ENCODE measurements around the gene DHRS13. TPM values are rescaled to one million over a fixed set of nuclear protein-coding genes. Genes with fewer than 3 reads are reported as not detected.
A peak's percentile ranks its signal among the peaks of the same experiment; 100 is the strongest.

The DHRS13 gene
- total and polyA plus RNA-seq, 2 donors (not counting 1 experiment from before 2014, with no cell fraction given), result 11.9 to 28.1 TPM

DNA sequence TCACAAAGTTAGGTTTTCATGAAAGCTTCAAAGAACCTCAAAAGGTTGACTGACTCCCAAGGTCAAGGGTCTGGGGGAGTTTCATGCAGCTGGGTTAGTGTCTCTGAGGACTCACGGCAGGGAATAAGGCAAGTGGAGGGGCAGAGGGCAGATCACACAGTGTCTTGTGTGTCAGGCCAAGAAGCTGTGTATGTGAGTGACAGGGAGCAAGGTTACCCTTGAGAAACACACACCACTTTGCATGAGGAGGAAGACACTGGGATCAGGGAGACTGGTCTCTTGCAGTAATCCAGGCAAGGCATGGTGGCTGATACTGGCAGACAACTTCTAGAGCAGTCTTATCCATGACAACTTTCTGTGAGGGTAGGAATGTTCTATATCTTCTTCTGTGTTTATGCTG lies 11.7 kb downstream of the DHRS13 start:
- H3K4me1 ChIP-seq (ENCODE audit: control insufficient read depth in 2 of 2, insufficient read depth in 2 of 2, low read length in 2 of 2), result peaks cover 64 to 80% of the 10 kb centered on the region in 2 donors
- intact Hi-C loops (cut with micrococcal nuclease), result no loop called here
- TF ChIP-seq EZH2 (IDR thresholded peaks at IDR 0.05; ENCODE audit: borderline replicate concordance, insufficient read depth, low read depth, low read length, poor library complexity, severe bottlenecking), result no peak
- TF ChIP-seq, protein P1, sequence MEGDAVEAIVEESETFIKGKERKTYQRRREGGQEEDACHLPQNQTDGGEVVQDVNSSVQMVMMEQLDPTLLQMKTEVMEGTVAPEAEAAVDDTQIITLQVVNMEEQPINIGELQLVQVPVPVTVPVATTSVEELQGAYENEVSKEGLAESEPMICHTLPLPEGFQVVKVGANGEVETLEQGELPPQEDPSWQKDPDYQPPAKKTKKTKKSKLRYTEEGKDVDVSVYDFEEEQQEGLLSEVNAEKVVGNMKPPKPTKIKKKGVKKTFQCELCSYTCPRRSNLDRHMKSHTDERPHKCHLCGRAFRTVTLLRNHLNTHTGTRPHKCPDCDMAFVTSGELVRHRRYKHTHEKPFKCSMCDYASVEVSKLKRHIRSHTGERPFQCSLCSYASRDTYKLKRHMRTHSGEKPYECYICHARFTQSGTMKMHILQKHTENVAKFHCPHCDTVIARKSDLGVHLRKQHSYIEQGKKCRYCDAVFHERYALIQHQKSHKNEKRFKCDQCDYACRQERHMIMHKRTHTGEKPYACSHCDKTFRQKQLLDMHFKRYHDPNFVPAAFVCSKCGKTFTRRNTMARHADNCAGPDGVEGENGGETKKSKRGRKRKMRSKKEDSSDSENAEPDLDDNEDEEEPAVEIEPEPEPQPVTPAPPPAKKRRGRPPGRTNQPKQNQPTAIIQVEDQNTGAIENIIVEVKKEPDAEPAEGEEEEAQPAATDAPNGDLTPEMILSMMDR (IDR thresholded peaks at IDR 0.05), result no peak
- H3K4me3 Mint-ChIP-seq, result peak overlapping the region; percentile 56
- H3K27me3 ChIP-seq (replicated peaks in 1 of 4; ENCODE audit: control extremely low read depth in 1 of 4, control insufficient read depth in 3 of 4, insufficient read depth in 4 of 4, low read length in 3 of 4), result no peaks in the 10 kb centered on the region
- H3K79me2 ChIP-seq (ENCODE audit: control insufficient read depth, insufficient read depth, low read length), result peaks cover 87% of the 10 kb centered on the region
- no peak overlapping the region for H3K4me3 ChIP-seq (ENCODE audit: control extremely low read depth in 1 of 5, extremely low read depth in 1 of 5, insufficient read depth in 1 of 5, low read depth in 2 of 5, low read length in 4 of 5)
- H3K9ac ChIP-seq (ENCODE audit: low read length), result no peak overlapping the region
- ChIA-PET CTCF (interaction anchor here (0.5 to 2.1 kb wide), 4 partner anchors 11 to 250 kb away, joined by 3 to 7 read pairs (median 6); partner anchors contain the start of gene DHRS13), POLR2A (interaction anchor here (0.6 to 0.8 kb wide), 2 partner anchors 20 to 49 kb away, joined by 3 read pairs; no protein-coding TSS in a partner anchor)
- H3K9me3 Mint-ChIP-seq (ENCODE audit: insufficient read depth), result no peaks in the 10 kb centered on the region
- H3K4me1 Mint-ChIP-seq, result peaks cover 80% of the 10 kb centered on the region
- DNase-seq (no peak), ATAC-seq (ENCODE audit: low read depth) (no peak)
- peaks cover 0 to 29% of the 10 kb centered on the region in 2 experiments for H3K36me3 ChIP-seq (replicated peaks in 1 of 2; ENCODE audit: control extremely low read depth in 1 of 2, control insufficient read depth in 1 of 2, extremely low read depth in 1 of 2, insufficient read depth in 2 of 2, low read length in 1 of 2)
- 100% methylated on average over 1 of the region's 1 CpG for WGBS (ENCODE audit: insufficient coverage)
- peak overlapping the region in 1 of 2 donors; percentile 97 for H3K27ac ChIP-seq (ENCODE audit: low read length in 2 of 2)
- peaks cover 64% of the 10 kb centered on the region for H4K20me1 ChIP-seq (ENCODE audit: control insufficient read depth, insufficient read depth, low read length, poor library complexity, severe bottlenecking)
- no peak overlapping the region for H3K4me2 ChIP-seq (replicated peaks; ENCODE audit: low read depth, low read length, poor library complexity, severe bottlenecking)
- no peaks in the 10 kb centered on the region for H3K27me3 Mint-ChIP-seq
- H3K9me3 ChIP-seq (ENCODE audit: control extremely low read depth in 1 of 3, control insufficient read depth in 2 of 3, insufficient read depth in 1 of 3, low read length in 2 of 3), result no peaks in the 10 kb centered on the region
- H2AFZ ChIP-seq (ENCODE audit: insufficient read depth, low read depth, low read length, poor library complexity, severe bottlenecking), result no peak overlapping the region
- H3K27ac Mint-ChIP-seq, result peak overlapping the region; percentile 86

DNA sequence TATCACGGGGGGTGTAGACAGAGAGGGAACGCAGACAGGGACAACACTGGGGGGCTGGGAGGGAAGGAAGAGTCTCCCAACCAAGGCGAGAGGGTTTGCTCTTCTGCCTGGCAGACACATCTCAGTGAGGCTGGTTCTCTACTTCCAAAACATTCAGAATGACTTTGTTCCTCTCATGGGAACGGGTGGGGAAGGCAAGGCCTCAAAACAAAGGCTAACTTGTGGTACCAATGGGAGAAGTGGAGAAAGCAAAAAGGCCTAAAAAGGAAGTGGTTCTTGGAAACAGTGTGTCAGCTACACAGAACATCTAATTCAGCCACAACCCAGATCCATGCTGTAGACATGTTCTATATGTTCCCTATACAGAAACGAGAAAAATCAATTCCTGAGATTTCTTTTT lies 12.9 kb downstream of the DHRS13 start:
- Mint-ChIP-seq H3K4me3 (peak overlapping the region; percentile 45), H3K27ac (peak overlapping the region; percentile 75), H3K27me3 (no peaks in the 10 kb centered on the region), H3K4me1 (peaks cover 75% of the 10 kb centered on the region), H3K9me3 (ENCODE audit: insufficient read depth) (no peaks in the 10 kb centered on the region)
- H3K4me2 ChIP-seq (replicated peaks; ENCODE audit: low read depth, low read length, poor library complexity, severe bottlenecking), result no peak overlapping the region
- H3K4me1 ChIP-seq (ENCODE audit: control insufficient read depth in 2 of 2, insufficient read depth in 2 of 2, low read length in 2 of 2), result peaks cover 54 to 71% of the 10 kb centered on the region in 2 donors
- no CpG with 5 or more reads among the region's 5 CpGs for WGBS (ENCODE audit: insufficient coverage)
- H4K20me1 ChIP-seq (ENCODE audit: control insufficient read depth, insufficient read depth, low read length, poor library complexity, severe bottlenecking), result peaks cover 71% of the 10 kb centered on the region
- no peaks in the 10 kb centered on the region for H3K27me3 ChIP-seq (replicated peaks in 1 of 4; ENCODE audit: control extremely low read depth in 1 of 4, control insufficient read depth in 3 of 4, insufficient read depth in 4 of 4, low read length in 3 of 4)
- intact Hi-C loops (cut with micrococcal nuclease), result loop anchor here (2.0 kb wide), 2 partner anchors 13 to 19 kb away; partner anchors contain the start of gene DHRS13
- CTCF ChIA-PET, result interaction anchor here (0.6 to 2.1 kb wide), 4 partner anchors 12 to 1584 kb away, joined by 3 to 7 read pairs (median 6); partner anchors contain the start of gene DHRS13
- DNase-seq (no peak), ATAC-seq (ENCODE audit: low read depth) (no peak)
- H3K36me3 ChIP-seq (replicated peaks in 1 of 2; ENCODE audit: control extremely low read depth in 1 of 2, control insufficient read depth in 1 of 2, extremely low read depth in 1 of 2, insufficient read depth in 2 of 2, low read length in 1 of 2), result peaks cover 0 to 41% of the 10 kb centered on the region in 2 experiments
- H3K4me3 ChIP-seq (ENCODE audit: control extremely low read depth in 1 of 5, extremely low read depth in 1 of 5, insufficient read depth in 1 of 5, low read depth in 2 of 5, low read length in 4 of 5), result no peak overlapping the region
- H3K79me2 ChIP-seq (ENCODE audit: control insufficient read depth, insufficient read depth, low read length), result peaks cover 87% of the 10 kb centered on the region
- H3K9ac ChIP-seq (ENCODE audit: low read length), result no peak overlapping the region
- no peak overlapping the region for H2AFZ ChIP-seq (ENCODE audit: insufficient read depth, low read depth, low read length, poor library complexity, severe bottlenecking)
- H3K9me3 ChIP-seq (ENCODE audit: control extremely low read depth in 1 of 3, control insufficient read depth in 2 of 3, insufficient read depth in 1 of 3, low read length in 2 of 3), result no peaks in the 10 kb centered on the region
- no peak for TF ChIP-seq EZH2 (IDR thresholded peaks at IDR 0.05; ENCODE audit: borderline replicate concordance, insufficient read depth, low read depth, low read length, poor library complexity, severe bottlenecking)
- TF ChIP-seq, protein P1 (IDR thresholded peaks at IDR 0.05), result no peak
- POLR2A ChIA-PET, result no interaction called here
- H3K27ac ChIP-seq (ENCODE audit: low read length in 2 of 2), result no peak overlapping the region
